HepG2 (cell line): ENCODE measurements around the gene BRD1. TPM values are rescaled to one million over a fixed set of nuclear protein-coding genes. Genes with fewer than 3 reads are reported as not detected.

Experiments used
- ATAC-seq: fragments of 200-7000 bp; cut with Tn5 transposase; 3 replicates; pipeline ENCODE4 v1.9.1; 2020; ENCODE audit warnings: mild to moderate bottlenecking, moderate library complexity
- BruUV-seq: library from RNA; stranded (reverse); fragments of 400-500 nt; replicated peaks from 2 replicates; lab custom pipeline; 2021; lab: Mats Ljungman, UMichigan
- CTCF ChIA-PET: fragments of 300-600 bp; formaldehyde crosslinking; extraction: SDS; loops from one replicate; lab custom pipeline; 2021; ENCODE audit warnings: low total read pairs, inconsistent platforms, low intra/inter-chr PET ratio; lab: Yijun Ruan, JAX
- POLR2A ChIA-PET: fragments of 350-600 bp; sonication (Branson Sonifier 250); formaldehyde crosslinking; loops from one replicate; lab custom pipeline; 2020; ENCODE audit warnings: antibody characterized with exemption, inconsistent platforms; lab: Yijun Ruan, JAX
- DNase-seq: peaks from one replicate; pipeline ENCODE4 v3.0.0-alpha.2; 2015; ENCODE audit warnings: low spot score
- FAIRE-seq: peaks from 3 replicates; lab custom pipeline; 2011; peaks lifted over from hg19 to GRCh38; lab: Jason Lieb, UNC
- H2AFZ ChIP-seq: one replicate; pipeline ENCODE4 v1.6.1; 2011; ENCODE audit warnings: low read length, inconsistent platforms
- H3K27ac ChIP-seq: fragments of 300-600 bp; 3 replicates; pipeline ENCODE4 v1.8.0; 2011; ENCODE audit warnings: mixed run types, mild to moderate bottlenecking, mixed read lengths, low read length, inconsistent platforms; ENCODE audit not compliant: insufficient read depth; ENCODE audit errors: extremely low read length
- H3K27me3 ChIP-seq, 2 experiments: fragments of 200-600 bp in 1 of 2; 2 replicates in 1 of 2; 3 replicates in 1 of 2; pipeline versions ENCODE4 v1.6.0 to v1.8.0; 2011; ENCODE audit warnings: low read length in 2 of 2, mild to moderate bottlenecking in 2 of 2, moderate library complexity in 2 of 2, inconsistent platforms in 1 of 2; ENCODE audit not compliant: insufficient read depth in 2 of 2, control insufficient read depth in 1 of 2
- H3K36me3 ChIP-seq, 2 experiments: fragments of 200-600 bp in 1 of 2; replicated peaks in 1 of 2; 2 replicates in 1 of 2; 3 replicates in 1 of 2; pipeline versions ENCODE4 v1.5.1 to v1.8.0; 2011; ENCODE audit warnings: low read length in 2 of 2, inconsistent platforms in 1 of 2; ENCODE audit not compliant: insufficient read depth in 2 of 2, control insufficient read depth in 1 of 2
- H3K4me1 ChIP-seq: 2 replicates; pipeline ENCODE4 v1.5.1; 2012; ENCODE audit warnings: low read length, inconsistent platforms; ENCODE audit not compliant: insufficient read depth
- H3K4me2 ChIP-seq: 2 replicates; pipeline ENCODE4 v1.6.0; 2011; ENCODE audit warnings: low read depth, low read length, inconsistent platforms
- H3K4me3 ChIP-seq, 3 experiments: fragments of 200-600 bp in 1 of 3; sonication (generic), shearing (Covaris generic) in 1 of 3; replicated peaks in 1 of 3; 2 replicates each; pipeline ENCODE4 v1.5.1; 2011 to 2016; ENCODE audit warnings: low read length in 3 of 3, inconsistent platforms in 2 of 3, low read depth in 2 of 3, mild to moderate bottlenecking in 2 of 3, control low read depth in 1 of 3, mixed read lengths in 1 of 3; ENCODE audit not compliant: insufficient read depth in 1 of 3
- H3K79me2 ChIP-seq: one replicate; pipeline ENCODE4 v1.6.1; 2011; ENCODE audit warnings: low read length, inconsistent platforms; ENCODE audit not compliant: insufficient read depth
- H3K9ac ChIP-seq: 2 replicates; pipeline ENCODE4 v1.6.0; 2011; ENCODE audit warnings: mild to moderate bottlenecking, low read depth, low read length, inconsistent platforms; ENCODE audit not compliant: insufficient read depth
- H3K9me3 ChIP-seq: 2 replicates; pipeline ENCODE4 v1.5.1; 2012; ENCODE audit warnings: mild to moderate bottlenecking, low read length
- H4K20me1 ChIP-seq: 2 replicates; pipeline ENCODE4 v1.6.0; 2011; ENCODE audit warnings: inconsistent platforms, mild to moderate bottlenecking, low read length, moderate library complexity; ENCODE audit not compliant: insufficient read depth
- AFF4 ChIP-seq: sonication (generic); formaldehyde crosslinking; IDR thresholded peaks from 2 replicates; pipeline ENCODE4 v1.4.0; 2020; ENCODE audit warnings: missing genetic modification reagents
- ARNT ChIP-seq: fragments of 450-650 bp; IDR thresholded peaks from 2 replicates; pipeline ENCODE4 v1.6.1; 2017
- RCOR2 ChIP-seq: IDR thresholded peaks from 2 replicates; pipeline ENCODE4 v1.6.1; 2016; ENCODE audit warnings: missing biosample characterization, missing genetic modification reagents
- U2AF1 ChIP-seq: fragments of 200-400 bp; formaldehyde crosslinking; optimal IDR thresholded peaks from 2 replicates; pipeline ENCODE3; 2017; ENCODE audit warnings: mild to moderate bottlenecking, low read depth, low read length
- ZNF564 ChIP-seq: sonication (generic); formaldehyde crosslinking; IDR thresholded peaks from 2 replicates; pipeline ENCODE4 v1.8.1; 2023; ENCODE audit warnings: mild to moderate bottlenecking, missing genetic modification reagents
- ZNF749 ChIP-seq: sonication (generic); formaldehyde crosslinking; IDR thresholded peaks from 2 replicates; pipeline ENCODE4 v1.8.0; 2022; ENCODE audit warnings: mild to moderate bottlenecking, missing genetic modification reagents, moderate library complexity, borderline replicate concordance
- ZNF841 ChIP-seq: sonication (generic); formaldehyde crosslinking; IDR thresholded peaks from 2 replicates; pipeline ENCODE4 v1.8.1; 2023; ENCODE audit warnings: missing genetic modification reagents, borderline replicate concordance
- WGBS: methylation state at CpG from one replicate; pipeline ENCODE4 v1.1.6; 2017; ENCODE audit warnings: low lambda C conversion rate; 5-methylcytosine and 5-hydroxymethylcytosine counted together
- in situ Hi-C: cut with HindIII; loops from 2 replicates; pipeline ENCODE4 v1.10.0; 2017; ENCODE audit warnings: low pct_unique_long_range_greater_than_20kb; ENCODE audit not compliant: extremely low pct_ligation_motif_present
- intact Hi-C: fragments of 100-400 bp; cut with micrococcal nuclease; formaldehyde crosslinking; loops from one replicate; pipeline ENCODE4 v1.10.0; 2022; ENCODE audit not compliant: unreplicated experiment
- polyA plus RNA-seq, 8 experiments: library from polyadenylated mRNA; depleted of rRNA in 3 of 8; stranded (reverse) in 7 of 8; unstranded in 1 of 8; fragments of >200 nt; fragmentation: Illumina TruSeq in 4 of 8; extraction: Trizol in 4 of 8; gene quantifications; 2 replicates each; pipeline versions ENCODE4 v1.2.1 to v1.2.3, GENCODE V29; 2011 to 2016; ENCODE audit warnings: low read depth in 4 of 8, missing spikeins in 1 of 8, mixed read lengths in 1 of 8; ENCODE audit not compliant: insufficient read depth in 1 of 8
- total RNA-seq, 5 experiments: library from RNA; depleted of rRNA; stranded (reverse); fragments of >200 nt; fragmentation: Illumina TruSeq; extraction: Trizol; gene quantifications; 2 replicates each; pipeline ENCODE4 v1.2.3, GENCODE V29; 2016; ENCODE audit warnings: low read depth in 1 of 5

Gene BRD1
- total and polyA plus RNA-seq, 2 of the 13 experiments (the other 11 are each of a cell fraction or from before 2014, with no cell fraction given) = 5.1 to 12.0 TPM

DNA sequence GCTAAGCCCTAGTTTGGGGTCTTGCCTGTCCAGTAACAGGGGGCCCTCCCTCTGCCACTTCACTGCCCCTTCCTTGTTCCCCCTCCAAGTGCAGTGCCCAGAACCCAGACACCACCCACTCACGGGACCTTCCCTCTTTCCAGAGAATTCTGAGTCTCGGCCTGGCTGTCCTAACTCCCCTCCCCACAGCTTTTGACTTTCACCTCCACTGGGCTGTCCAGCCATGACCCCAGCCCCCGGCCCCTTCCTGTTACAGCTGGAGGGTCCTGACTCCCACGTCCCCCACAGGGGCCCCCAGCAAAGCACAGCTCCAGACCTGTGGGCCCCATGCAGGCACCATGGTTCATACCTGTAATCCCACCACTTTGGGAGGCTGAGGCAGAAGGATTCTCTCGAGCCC lies 71.5 kb downstream of the BRD1 start:
- CTCF ChIA-PET = no interaction called here
- H4K20me1 ChIP-seq = no peaks in the 10 kb centered on the region
- H3K4me1 ChIP-seq = peaks cover 27% of the 10 kb centered on the region
- 3% methylated on average over 5 of the region's 5 CpGs for WGBS
- no peak overlapping the region for H3K9ac ChIP-seq
- no peaks in the 10 kb centered on the region for H3K9me3 ChIP-seq
- in situ Hi-C loops (no loop called here), intact Hi-C loops (no loop called here)
- peaks cover 6 to 53% of the 10 kb centered on the region in 2 experiments for H3K27me3 ChIP-seq
- no peak overlapping the region for H3K4me3 ChIP-seq
- FAIRE-seq = no peak
- DNase-seq = no peak
- no peaks in the 10 kb centered on the region for H3K79me2 ChIP-seq
- no peak overlapping the region for H2AFZ ChIP-seq
- POLR2A ChIA-PET = no interaction called here
- H3K4me2 ChIP-seq = no peak overlapping the region
- BruUV-seq = no TSS peak
- TF ChIP-seq ZNF749 (CRISPR knock-in tag) (no peak), ZNF841 (no peak), U2AF1 (no peak), ZNF564 (CRISPR knock-in tag) (no peak), AFF4 (no peak), RCOR2 (CRISPR knock-in tag) (no peak), ARNT (no peak)
- no peak overlapping the region for H3K27ac ChIP-seq
- H3K36me3 ChIP-seq = no peaks in the 10 kb centered on the region
- ATAC-seq = no peak
